Measurements from ENCODE around the gene TENM4.

GRCh38 chr11:78691215-78691614, 749.6 kb downstream of the TENM4 start:
- TF ChIP-seq, protein P1, sequence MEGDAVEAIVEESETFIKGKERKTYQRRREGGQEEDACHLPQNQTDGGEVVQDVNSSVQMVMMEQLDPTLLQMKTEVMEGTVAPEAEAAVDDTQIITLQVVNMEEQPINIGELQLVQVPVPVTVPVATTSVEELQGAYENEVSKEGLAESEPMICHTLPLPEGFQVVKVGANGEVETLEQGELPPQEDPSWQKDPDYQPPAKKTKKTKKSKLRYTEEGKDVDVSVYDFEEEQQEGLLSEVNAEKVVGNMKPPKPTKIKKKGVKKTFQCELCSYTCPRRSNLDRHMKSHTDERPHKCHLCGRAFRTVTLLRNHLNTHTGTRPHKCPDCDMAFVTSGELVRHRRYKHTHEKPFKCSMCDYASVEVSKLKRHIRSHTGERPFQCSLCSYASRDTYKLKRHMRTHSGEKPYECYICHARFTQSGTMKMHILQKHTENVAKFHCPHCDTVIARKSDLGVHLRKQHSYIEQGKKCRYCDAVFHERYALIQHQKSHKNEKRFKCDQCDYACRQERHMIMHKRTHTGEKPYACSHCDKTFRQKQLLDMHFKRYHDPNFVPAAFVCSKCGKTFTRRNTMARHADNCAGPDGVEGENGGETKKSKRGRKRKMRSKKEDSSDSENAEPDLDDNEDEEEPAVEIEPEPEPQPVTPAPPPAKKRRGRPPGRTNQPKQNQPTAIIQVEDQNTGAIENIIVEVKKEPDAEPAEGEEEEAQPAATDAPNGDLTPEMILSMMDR (IDR thresholded peaks at IDR 0.05; ENCODE audit: low read depth, low read length, poor library complexity, severe bottlenecking), result no peak
- no peak for TF ChIP-seq EZH2phosphoT487 (IDR thresholded peaks at IDR 0.05; ENCODE audit: borderline replicate concordance, low read length)

Data from DOHH2 (cell line).